NB4 (cell line): ENCODE data around the gene PNPLA7.

Source experiments
- MYC ChIP-seq: IDR thresholded peaks from 2 replicates; pipeline ENCODE4 v1.6.1; 2011; ENCODE audit warnings: low read depth, low read length
- POLR2A ChIP-seq: IDR thresholded peaks from 2 replicates; pipeline ENCODE4 v1.6.1; 2011; ENCODE audit warnings: mild to moderate bottlenecking; ENCODE audit not compliant: insufficient read length; ENCODE audit errors: extremely low read depth
- TF ChIP-seq, protein P1 (sequence below): IDR thresholded peaks from one replicate; pipeline ENCODE4 v1.5.1; 2012; ENCODE audit warnings: low read depth, low read length
- TF ChIP-seq, protein P2 (sequence below): IDR thresholded peaks from 2 replicates; pipeline ENCODE4 v1.6.1; 2011; ENCODE audit warnings: low read depth, low read length

DNA sequence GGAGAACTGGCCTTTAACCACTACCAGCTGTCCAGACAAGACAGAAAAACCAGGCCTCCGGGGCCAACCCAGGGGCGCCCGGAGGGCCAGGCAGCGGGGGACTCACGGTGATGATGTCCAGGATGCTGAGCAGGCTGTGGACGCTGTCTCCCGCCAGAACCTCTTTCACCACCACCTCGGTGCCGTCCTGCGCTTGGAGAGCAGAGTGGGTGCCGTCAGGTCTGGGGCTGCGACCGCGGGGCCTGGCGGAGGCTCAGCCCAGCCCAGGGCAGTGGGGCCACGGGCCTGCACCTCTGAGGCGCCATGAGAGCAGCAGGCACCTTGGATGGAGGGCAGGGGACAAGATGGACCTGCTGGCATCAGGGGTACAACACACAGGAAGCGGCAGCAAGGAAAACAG is 9.7 kb downstream of the PNPLA7 start:
- TF ChIP-seq POLR2A (no peak), MYC (no peak)
- TF ChIP-seq, protein P1, sequence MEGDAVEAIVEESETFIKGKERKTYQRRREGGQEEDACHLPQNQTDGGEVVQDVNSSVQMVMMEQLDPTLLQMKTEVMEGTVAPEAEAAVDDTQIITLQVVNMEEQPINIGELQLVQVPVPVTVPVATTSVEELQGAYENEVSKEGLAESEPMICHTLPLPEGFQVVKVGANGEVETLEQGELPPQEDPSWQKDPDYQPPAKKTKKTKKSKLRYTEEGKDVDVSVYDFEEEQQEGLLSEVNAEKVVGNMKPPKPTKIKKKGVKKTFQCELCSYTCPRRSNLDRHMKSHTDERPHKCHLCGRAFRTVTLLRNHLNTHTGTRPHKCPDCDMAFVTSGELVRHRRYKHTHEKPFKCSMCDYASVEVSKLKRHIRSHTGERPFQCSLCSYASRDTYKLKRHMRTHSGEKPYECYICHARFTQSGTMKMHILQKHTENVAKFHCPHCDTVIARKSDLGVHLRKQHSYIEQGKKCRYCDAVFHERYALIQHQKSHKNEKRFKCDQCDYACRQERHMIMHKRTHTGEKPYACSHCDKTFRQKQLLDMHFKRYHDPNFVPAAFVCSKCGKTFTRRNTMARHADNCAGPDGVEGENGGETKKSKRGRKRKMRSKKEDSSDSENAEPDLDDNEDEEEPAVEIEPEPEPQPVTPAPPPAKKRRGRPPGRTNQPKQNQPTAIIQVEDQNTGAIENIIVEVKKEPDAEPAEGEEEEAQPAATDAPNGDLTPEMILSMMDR = no peak
- TF ChIP-seq, protein P2, sequence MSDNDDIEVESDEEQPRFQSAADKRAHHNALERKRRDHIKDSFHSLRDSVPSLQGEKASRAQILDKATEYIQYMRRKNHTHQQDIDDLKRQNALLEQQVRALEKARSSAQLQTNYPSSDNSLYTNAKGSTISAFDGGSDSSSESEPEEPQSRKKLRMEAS = no peak
